ENCODE measurements around the gene SLCO3A1.

The SLCO3A1 gene

DNA sequence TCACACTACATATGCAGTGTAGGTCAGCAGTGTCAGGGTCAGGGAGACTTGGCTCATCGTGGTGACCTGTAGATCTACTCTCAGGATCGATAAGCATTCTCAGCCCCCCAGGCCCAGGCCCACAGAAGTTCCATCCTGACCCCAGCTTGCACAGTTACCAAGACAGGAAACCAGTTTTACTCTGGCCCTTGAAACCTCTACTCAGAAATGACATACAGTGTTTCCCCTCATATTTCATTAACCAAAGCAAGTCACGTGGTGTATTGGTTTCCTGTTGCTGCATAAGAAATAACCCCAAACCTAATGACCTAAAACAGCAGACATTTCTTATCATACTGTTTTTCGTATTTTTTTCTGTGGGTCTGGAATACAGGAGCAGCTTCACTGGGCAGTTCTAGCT is 242.2 kb downstream of the SLCO3A1 start:
- Histone ChIP-seq H3K27ac (ENCODE audit: low read depth, low read length) (no peak overlapping the region), H3K36me3 (ENCODE audit: insufficient read depth, low read length) (no peaks in the 10 kb centered on the region), H3K9ac (ENCODE audit: low read depth, low read length) (no peak overlapping the region), H3K27me3 (ENCODE audit: insufficient read depth, low read length) (no peaks in the 10 kb centered on the region), H3K4me1 (ENCODE audit: insufficient read depth, low read length) (peaks cover 16% of the 10 kb centered on the region), H3K9me3 (ENCODE audit: insufficient read depth, low read depth, low read length) (no peaks in the 10 kb centered on the region), H3K4me3 (ENCODE audit: low read length) (no peak overlapping the region)
- 94% methylated on average over 4 of the region's 4 CpGs for WGBS

DNA sequence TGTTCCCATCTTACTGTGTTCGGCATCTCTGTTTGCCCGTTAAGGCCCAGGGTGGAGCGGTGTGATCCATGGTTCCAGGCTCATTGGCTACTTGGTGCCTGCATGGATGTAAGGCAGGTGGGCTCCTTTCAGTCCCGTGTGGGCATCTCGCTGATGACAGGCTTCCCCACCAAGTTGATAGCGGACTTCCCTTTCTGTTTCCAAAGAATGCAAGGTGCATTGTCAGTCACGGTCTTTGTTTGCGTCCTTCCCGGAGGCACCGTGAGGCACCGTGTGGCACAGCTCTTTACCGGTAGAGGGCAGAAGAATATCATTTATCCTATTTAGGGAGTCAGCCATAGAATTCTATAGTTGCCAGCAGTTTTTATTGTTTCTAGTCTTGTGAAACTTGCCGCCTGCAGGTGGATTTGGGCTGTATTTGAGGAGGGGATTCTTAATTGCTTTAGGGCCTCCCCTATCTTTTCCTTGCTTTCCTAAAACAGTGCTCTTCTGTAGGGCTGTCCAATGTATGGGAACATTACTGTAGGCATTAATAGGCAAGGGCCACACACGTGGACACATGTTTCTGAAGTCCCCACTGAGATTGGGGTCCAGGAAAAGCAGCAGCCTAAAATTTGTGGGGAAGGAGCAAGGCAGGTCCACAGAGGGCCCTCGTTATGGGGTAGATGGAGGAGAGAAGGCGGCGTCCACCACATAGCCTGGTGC is 244.1 kb downstream of the SLCO3A1 start:
- H3K27ac ChIP-seq (ENCODE audit: low read depth, low read length), result no peak overlapping the region
- H3K4me3 ChIP-seq (ENCODE audit: low read length), result no peak overlapping the region
- H3K36me3 ChIP-seq (ENCODE audit: insufficient read depth, low read length), result no peaks in the 10 kb centered on the region
- no peak overlapping the region; the same call in 1 of the 2 replicates for H3K9ac ChIP-seq (ENCODE audit: low read depth, low read length)
- H3K27me3 ChIP-seq (ENCODE audit: insufficient read depth, low read length), result no peaks in the 10 kb centered on the region
- H3K9me3 ChIP-seq (ENCODE audit: insufficient read depth, low read depth, low read length), result no peaks in the 10 kb centered on the region
- WGBS, result 39% methylated on average over 17 of the region's 17 CpGs
- H3K4me1 ChIP-seq (ENCODE audit: insufficient read depth, low read length), result peaks cover 29% of the 10 kb centered on the region

DNA sequence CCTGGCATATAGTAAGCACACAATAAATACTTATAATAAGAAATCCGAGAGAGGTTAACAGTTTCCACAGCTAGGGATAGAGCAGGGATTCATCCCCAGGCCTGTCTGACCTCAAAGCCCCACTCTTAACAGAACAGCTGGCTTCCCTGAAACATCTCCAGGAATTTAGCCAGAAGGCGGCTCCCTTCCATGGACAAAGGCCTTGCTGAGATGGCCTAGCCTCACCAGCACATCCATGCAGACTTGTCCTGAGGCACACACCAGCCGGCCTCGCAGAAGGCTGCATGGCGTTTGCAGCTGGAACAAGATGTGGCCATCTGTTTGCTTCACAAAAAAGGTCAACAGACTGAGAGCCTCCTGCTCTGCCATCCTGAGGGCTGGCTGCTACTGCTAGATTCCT is 245.4 kb downstream of the SLCO3A1 start:
- H3K9me3 ChIP-seq (ENCODE audit: insufficient read depth, low read depth, low read length), result no peaks in the 10 kb centered on the region
- peak overlapping the region; percentile 35; the same call in 1 of the 2 replicates for H3K27ac ChIP-seq (ENCODE audit: low read depth, low read length)
- no peak overlapping the region for H3K4me3 ChIP-seq (ENCODE audit: low read length)
- 79% methylated on average over 5 of the region's 5 CpGs for WGBS
- no peaks in the 10 kb centered on the region for H3K27me3 ChIP-seq (ENCODE audit: insufficient read depth, low read length)
- peaks cover 31% of the 10 kb centered on the region for H3K4me1 ChIP-seq (ENCODE audit: insufficient read depth, low read length)
- H3K9ac ChIP-seq (ENCODE audit: low read depth, low read length), result no peak overlapping the region
- H3K36me3 ChIP-seq (ENCODE audit: insufficient read depth, low read length), result no peaks in the 10 kb centered on the region

GRCh38 chr15:92100301-92100700 is 246.8 kb downstream of the SLCO3A1 start:
- Histone ChIP-seq H3K9me3 (ENCODE audit: insufficient read depth, low read depth, low read length) (no peaks in the 10 kb centered on the region), H3K36me3 (ENCODE audit: insufficient read depth, low read length) (no peaks in the 10 kb centered on the region)

GRCh38 chr15:92100751-92101150 is 247.2 kb downstream of the SLCO3A1 start:
- Histone ChIP-seq H3K9ac (ENCODE audit: low read depth, low read length) (no peak overlapping the region), H3K4me3 (ENCODE audit: low read length) (no peak overlapping the region), H3K36me3 (ENCODE audit: insufficient read depth, low read length) (no peaks in the 10 kb centered on the region), H3K27me3 (ENCODE audit: insufficient read depth, low read length) (no peaks in the 10 kb centered on the region), H3K27ac (ENCODE audit: low read depth, low read length) (no peak overlapping the region), H3K9me3 (ENCODE audit: insufficient read depth, low read depth, low read length) (no peaks in the 10 kb centered on the region), H3K4me1 (ENCODE audit: insufficient read depth, low read length) (peaks cover 37% of the 10 kb centered on the region)
- WGBS, result 100% methylated on average over 2 of the region's 2 CpGs

More at GRCh38 chr15:92100301-92100700, 246.8 kb downstream of the SLCO3A1 start:
- no peaks in the 10 kb centered on the region for H3K27me3 ChIP-seq (ENCODE audit: insufficient read depth, low read length)
- no peak overlapping the region for H3K9ac ChIP-seq (ENCODE audit: low read depth, low read length)
- peaks cover 35% of the 10 kb centered on the region for H3K4me1 ChIP-seq (ENCODE audit: insufficient read depth, low read length)
- H3K27ac ChIP-seq (ENCODE audit: low read depth, low read length), result no peak overlapping the region
- no peak overlapping the region for H3K4me3 ChIP-seq (ENCODE audit: low read length)
- 100% methylated on average over 2 of the region's 2 CpGs for WGBS

GRCh38 chr15:92101708-92102394 is 248.3 kb downstream of the SLCO3A1 start:
- no peak overlapping the region for H3K4me3 ChIP-seq (ENCODE audit: low read length)
- H3K36me3 ChIP-seq (ENCODE audit: insufficient read depth, low read length), result no peaks in the 10 kb centered on the region
- no peak overlapping the region; the same call in 1 of the 2 replicates for H3K27ac ChIP-seq (ENCODE audit: low read depth, low read length)
- no peak overlapping the region for H3K9ac ChIP-seq (ENCODE audit: low read depth, low read length)
- peaks cover 44% of the 10 kb centered on the region for H3K4me1 ChIP-seq (ENCODE audit: insufficient read depth, low read length)
- no peaks in the 10 kb centered on the region for H3K9me3 ChIP-seq (ENCODE audit: insufficient read depth, low read depth, low read length)
- H3K27me3 ChIP-seq (ENCODE audit: insufficient read depth, low read length), result no peaks in the 10 kb centered on the region
- WGBS, result 75% methylated on average over 9 of the region's 9 CpGs

GRCh38 chr15:92102395-92102755 is 248.9 kb downstream of the SLCO3A1 start:
- Histone ChIP-seq H3K4me1 (ENCODE audit: insufficient read depth, low read length) (peaks cover 44% of the 10 kb centered on the region), H3K9me3 (ENCODE audit: insufficient read depth, low read depth, low read length) (no peaks in the 10 kb centered on the region), H3K27ac (ENCODE audit: low read depth, low read length) (no peak overlapping the region), H3K4me3 (ENCODE audit: low read length) (no peak overlapping the region), H3K36me3 (ENCODE audit: insufficient read depth, low read length) (no peaks in the 10 kb centered on the region), H3K9ac (ENCODE audit: low read depth, low read length) (no peak overlapping the region), H3K27me3 (ENCODE audit: insufficient read depth, low read length) (no peaks in the 10 kb centered on the region)
- 86% methylated on average over 2 of the region's 2 CpGs for WGBS

- H3K4me3 ChIP-seq (ENCODE audit: low read length), result no peak overlapping the region
- no peak overlapping the region for H3K9ac ChIP-seq (ENCODE audit: low read depth, low read length)
- no peak overlapping the region for H3K27ac ChIP-seq (ENCODE audit: low read depth, low read length)
- H3K27me3 ChIP-seq (ENCODE audit: insufficient read depth, low read length), result no peaks in the 10 kb centered on the region
- WGBS, result 85% methylated on average over 16 of the region's 16 CpGs
- no peaks in the 10 kb centered on the region for H3K36me3 ChIP-seq (ENCODE audit: insufficient read depth, low read length)
- peaks cover 35% of the 10 kb centered on the region for H3K4me1 ChIP-seq (ENCODE audit: insufficient read depth, low read length)
- H3K9me3 ChIP-seq (ENCODE audit: insufficient read depth, low read depth, low read length), result no peaks in the 10 kb centered on the region
These were observed 250.6 kb downstream of the SLCO3A1 start for GRCh38 chr15:92104072-92104471.

DNA sequence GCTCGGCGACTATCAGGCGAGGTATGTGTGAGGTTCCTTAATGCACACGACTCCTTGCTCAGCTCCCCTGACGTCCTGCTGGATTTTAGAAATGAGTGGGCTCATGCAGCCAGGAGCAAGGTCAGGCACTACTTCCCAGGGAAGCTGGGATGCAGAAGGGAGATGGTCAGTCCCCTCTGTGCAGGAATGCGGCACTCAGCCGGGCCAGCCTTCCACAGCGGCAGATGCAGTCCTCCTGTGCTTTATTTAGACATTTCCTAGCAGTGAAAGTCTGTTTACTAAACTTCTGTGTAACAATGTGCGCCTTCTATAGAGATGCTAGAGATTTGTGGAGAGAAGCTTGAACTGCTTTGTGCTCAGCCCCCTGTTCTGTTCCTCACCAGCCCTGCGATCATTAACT is 252.1 kb downstream of the SLCO3A1 start:
- Histone ChIP-seq H3K27me3 (ENCODE audit: insufficient read depth, low read length) (no peaks in the 10 kb centered on the region), H3K36me3 (ENCODE audit: insufficient read depth, low read length) (no peaks in the 10 kb centered on the region), H3K9ac (ENCODE audit: low read depth, low read length) (no peak overlapping the region), H3K27ac (ENCODE audit: low read depth, low read length) (no peak overlapping the region), H3K4me1 (ENCODE audit: insufficient read depth, low read length) (peaks cover 32% of the 10 kb centered on the region), H3K9me3 (ENCODE audit: insufficient read depth, low read depth, low read length) (no peaks in the 10 kb centered on the region), H3K4me3 (ENCODE audit: low read length) (no peak overlapping the region)
- 89% methylated on average over 10 of the region's 10 CpGs for WGBS

- Histone ChIP-seq H3K27me3 (ENCODE audit: insufficient read depth, low read length) (no peaks in the 10 kb centered on the region), H3K27ac (ENCODE audit: low read depth, low read length) (no peak overlapping the region), H3K36me3 (ENCODE audit: insufficient read depth, low read length) (no peaks in the 10 kb centered on the region), H3K4me1 (ENCODE audit: insufficient read depth, low read length) (peaks cover 21% of the 10 kb centered on the region), H3K9ac (ENCODE audit: low read depth, low read length) (no peak overlapping the region), H3K9me3 (ENCODE audit: insufficient read depth, low read depth, low read length) (no peaks in the 10 kb centered on the region), H3K4me3 (ENCODE audit: low read length) (no peak overlapping the region)
- WGBS, result 93% methylated on average over 4 of the region's 4 CpGs
These were observed 254.0 kb downstream of the SLCO3A1 start for GRCh38 chr15:92107510-92107909.

GRCh38 chr15:92109191-92109873 is 255.8 kb downstream of the SLCO3A1 start:
- Histone ChIP-seq H3K4me3 (ENCODE audit: low read length) (no peak overlapping the region), H3K27ac (ENCODE audit: low read depth, low read length) (no peak overlapping the region), H3K4me1 (ENCODE audit: insufficient read depth, low read length) (peaks cover 23% of the 10 kb centered on the region), H3K36me3 (ENCODE audit: insufficient read depth, low read length) (no peaks in the 10 kb centered on the region), H3K9ac (ENCODE audit: low read depth, low read length) (no peak overlapping the region), H3K27me3 (ENCODE audit: insufficient read depth, low read length) (no peaks in the 10 kb centered on the region; the same call in 1 of the 2 replicates), H3K9me3 (ENCODE audit: insufficient read depth, low read depth, low read length) (no peaks in the 10 kb centered on the region)
- WGBS, result 87% methylated on average over 11 of the region's 11 CpGs
